ENCODE data around the gene RSRP1.
"Not testable (repeated sequence)": the region's sequence is repeated elsewhere in the genome, so short reads cannot be mapped to it uniquely, and the experiment has no call there.

Gene RSRP1

DNA sequence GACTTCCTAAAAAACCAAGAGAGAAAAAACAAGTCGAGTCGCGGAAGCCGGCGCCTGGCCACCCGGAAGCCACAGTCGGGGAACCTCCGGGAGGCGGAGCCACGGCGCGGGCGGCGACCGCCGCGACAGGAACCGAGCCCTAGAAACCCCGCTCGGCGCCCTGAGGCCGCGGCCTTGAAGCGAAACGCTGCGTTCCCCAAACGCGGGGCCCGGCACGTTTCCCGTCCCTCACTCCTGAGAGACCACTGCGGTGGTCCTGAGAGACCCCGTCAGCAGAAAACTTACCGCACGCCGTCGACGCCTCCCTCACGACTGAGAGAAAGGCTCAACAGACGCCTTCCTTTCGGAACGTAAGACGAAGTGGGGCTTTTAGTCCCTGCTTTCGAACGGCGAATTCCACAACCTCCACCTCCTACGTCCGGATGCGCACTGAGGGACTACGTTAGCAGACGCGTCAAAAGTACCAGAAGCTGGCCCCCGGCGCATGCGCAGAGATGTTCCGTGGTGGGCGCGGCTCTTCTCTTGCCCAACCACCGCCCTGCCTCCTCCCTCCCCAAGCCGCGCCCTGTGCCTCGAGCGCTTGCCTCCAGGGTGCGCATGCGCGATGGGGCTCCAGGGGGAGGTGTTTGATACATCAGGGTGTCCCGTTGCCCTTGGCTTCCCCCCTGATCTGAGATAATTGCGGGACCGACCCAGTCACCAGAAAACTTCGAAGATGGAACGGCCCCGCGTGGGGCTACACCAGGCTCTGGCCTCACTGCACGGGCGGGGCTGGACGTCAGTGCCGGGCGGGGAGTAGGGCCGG lies at the start of gene RSRP1:
RSRP1 (minus strand) TSS at position 431 of the 805 bp plus-strand sequence. CDS start 491 bp downstream, outside the sequence.
- DNase-seq, result peak; percentile 95

DNA sequence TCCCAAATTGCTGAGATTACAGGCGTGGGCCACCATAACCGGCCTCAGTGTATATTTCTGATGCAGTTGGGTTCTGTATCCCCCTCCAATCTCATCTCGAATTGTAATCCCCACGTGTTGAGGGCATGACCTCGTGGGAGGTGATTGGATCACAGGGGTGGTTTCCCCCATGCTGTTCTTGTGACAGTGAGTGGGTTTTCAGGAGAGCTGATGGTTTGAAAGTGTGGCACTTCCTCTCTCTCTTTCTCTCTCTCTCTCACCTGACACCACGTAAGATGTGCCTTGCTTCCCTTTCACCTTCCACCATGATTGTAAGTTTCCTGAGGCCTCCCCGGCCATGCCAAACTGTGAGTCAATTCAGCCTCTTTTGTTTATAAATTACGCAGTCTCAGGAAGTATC lies 49.2 kb upstream of the RSRP1 start:
- DNase-seq, result not testable (repeated sequence)

GRCh38 chr1:25294889-25295826 lies 47.9 kb upstream of the RSRP1 start:
- DNase-seq, result not testable (repeated sequence)

DNA sequence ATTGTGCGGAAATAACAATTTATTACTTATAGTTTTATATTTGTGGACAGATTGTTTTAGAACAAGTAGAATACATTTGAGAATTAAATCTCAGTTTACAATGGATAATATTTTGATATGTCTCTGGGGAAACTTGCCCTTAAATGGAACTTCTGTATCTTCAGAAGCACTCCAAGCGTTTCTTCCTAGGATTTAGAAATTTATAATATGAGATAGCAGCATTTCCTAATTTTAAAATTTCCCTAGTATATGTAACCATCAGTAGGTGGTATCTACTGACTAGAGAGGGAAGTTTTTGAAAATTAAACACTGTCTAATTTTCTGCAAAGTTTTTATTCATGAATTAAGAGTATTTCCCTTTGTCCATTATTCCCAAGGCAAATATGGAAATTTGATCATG lies 46.2 kb upstream of the RSRP1 start:
- DNase-seq, result not testable (repeated sequence)

GRCh38 chr1:25290043-25290442 lies 42.8 kb upstream of the RSRP1 start:
- DNase-seq, result not testable (repeated sequence)

DNA sequence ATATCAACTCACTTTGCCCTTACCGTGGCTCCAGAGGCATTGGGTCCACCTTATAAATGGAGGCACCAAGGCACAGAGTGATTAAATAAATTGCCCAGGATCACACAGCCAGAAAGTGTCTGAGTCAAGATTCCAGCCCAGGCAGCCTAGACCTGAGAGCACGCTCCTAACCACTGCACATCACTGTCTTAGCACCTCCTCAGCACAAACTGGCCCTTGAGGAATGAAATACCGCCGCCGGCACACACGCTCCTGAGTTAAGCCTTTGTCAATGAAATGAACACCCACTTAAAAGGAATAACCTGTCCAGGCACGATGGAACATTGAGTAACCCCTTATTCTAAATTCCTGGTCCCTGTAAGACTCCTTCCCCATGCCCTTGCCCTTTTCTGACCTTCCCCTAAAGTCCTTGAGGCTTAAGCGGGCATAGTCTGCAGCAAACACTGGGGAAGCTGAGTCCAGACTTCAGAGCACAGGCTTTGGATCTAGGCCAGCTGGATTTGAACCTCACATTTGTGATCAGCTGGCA lies 41.4 kb upstream of the RSRP1 start:
- not testable (repeated sequence) for DNase-seq

DNA sequence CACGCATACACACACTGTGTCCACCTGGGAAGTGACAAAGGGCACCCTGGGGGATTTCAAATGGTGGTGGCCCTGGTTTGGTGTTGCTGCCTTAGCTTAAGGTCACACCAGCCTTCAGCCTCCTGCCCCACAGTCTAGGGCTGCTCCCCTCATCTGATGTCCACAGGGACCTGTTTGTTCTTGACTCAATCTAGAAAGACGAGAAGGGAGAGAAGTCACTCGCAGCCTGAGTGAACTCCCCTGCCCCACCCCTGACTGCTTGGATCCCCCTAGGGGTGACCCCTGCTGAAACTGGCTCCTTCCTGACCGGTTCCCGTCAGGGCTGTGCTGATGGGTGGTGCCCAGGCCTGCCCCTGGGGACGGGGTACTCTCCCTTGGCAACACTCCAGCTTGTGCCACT lies 39.9 kb upstream of the RSRP1 start:
- DNase-seq, result not testable (repeated sequence)

DNA sequence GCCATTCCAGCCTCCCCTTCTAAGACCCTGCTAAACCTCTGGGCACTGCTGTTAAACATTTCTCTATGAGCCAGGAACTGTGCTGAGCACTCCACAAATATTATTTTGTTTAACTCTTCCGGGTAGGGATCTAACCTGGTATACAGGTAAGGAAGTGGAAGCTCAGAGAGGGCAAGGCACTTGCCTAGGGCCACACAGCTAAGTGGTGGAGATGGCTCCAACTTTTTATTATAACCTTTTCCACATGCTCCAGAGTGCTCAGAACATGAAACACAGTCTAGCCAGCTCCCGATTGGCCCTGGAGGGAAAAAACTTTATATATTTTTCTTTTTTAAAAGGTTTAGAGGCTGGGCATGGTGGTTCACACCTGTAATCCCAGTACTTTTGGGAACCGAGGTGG lies 38.6 kb upstream of the RSRP1 start:
- DNase-seq, result not testable (repeated sequence)

GRCh38 chr1:25279693-25280111 lies 32.4 kb upstream of the RSRP1 start:
- not testable (repeated sequence) for DNase-seq

- not testable (repeated sequence) for DNase-seq
Measured at GRCh38 chr1:25278790-25279189, 31.5 kb upstream of the RSRP1 start.

GRCh38 chr1:25278358-25278757 lies 31.1 kb upstream of the RSRP1 start:
- not testable (repeated sequence) for DNase-seq

- DNase-seq, result not testable (repeated sequence)
Measured at GRCh38 chr1:25277295-25277694, 30.0 kb upstream of the RSRP1 start.

- DNase-seq, result not testable (repeated sequence)
Measured at GRCh38 chr1:25275648-25276047, 28.4 kb upstream of the RSRP1 start.

- not testable (repeated sequence) for DNase-seq
Measured at GRCh38 chr1:25272238-25272637, 25.0 kb upstream of the RSRP1 start, which contains the start of gene RHD. Gene RHD, plus strand, starts transcription at chr1:25272509. Its CDS starts 39 bp downstream, at chr1:25272548.

DNA sequence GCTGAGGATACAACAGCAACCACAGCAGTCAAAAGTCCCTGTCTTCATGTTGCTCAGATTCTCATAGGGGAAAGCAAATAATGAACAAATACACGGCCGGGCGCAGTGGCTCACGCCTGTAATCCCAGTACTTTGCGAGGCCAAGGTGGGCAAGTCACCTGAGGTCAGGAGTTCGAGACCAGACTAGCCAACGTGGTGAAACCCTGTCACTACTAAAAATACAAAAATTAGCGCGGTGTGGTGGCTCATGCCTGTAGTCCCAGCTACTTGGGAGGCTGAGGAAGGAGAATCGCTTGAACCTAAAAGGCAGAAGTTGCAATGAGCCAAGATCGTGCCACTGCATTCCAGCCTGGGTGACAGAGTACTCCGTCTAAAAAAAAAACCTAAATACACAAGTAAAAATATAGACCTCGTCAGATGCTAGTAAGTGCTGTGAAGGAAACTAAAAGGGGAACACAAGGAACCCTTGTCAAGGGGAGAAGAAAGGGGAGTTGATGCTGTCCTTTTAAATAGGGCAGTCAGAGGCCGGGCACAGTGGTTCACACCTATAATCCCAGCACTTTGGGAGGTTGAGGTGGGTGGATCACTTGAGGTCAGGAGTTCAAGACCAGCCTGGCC lies 21.0 kb upstream of the RSRP1 start:
- DNase-seq, result not testable (repeated sequence)

DNA sequence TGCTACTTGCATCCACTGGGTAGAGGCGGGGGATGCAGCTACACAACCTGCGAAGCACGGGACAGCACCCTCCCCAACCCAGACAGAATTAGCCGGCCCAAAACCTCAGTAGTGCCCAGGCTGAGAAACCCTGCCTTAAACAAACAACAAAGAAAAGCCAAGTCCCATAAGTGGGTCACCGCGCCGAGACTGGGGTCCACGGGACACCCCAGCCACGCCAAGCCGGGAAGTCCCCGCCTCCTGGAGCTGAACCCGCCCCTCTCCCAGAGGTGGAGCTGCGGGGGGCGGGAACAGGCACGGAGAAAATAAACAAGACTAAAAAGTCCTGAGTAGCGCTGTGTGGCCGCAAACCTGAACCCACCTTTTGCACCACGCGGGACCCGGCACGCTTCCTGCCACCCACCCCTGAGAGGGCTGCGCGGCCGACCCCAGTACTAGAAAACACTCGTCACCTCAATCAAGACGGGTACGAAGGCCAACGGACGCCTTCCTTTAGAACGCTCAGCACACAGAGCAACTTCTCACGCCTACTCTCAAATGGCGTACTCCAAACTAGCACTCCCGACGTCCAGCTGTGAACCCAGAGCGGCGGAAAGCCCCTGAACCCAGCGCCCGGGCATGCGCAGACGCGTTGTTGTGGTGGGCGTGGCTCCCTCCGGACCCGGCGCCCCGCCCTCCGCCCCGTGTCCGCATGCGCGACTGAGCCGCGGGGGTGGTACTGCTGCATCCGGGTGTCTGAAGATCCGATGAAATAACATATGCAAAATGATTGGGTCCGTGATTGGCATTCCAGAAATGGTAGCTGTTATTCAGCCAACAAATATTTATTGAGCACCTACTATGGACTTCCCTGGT lies 20.3 kb upstream of the RSRP1 start:
- DNase-seq, result peak; percentile 67 to 79

- DNase-seq, result peak in 1 of 2 experiments; percentile 18
Measured at GRCh38 chr1:25266554-25267287, 19.5 kb upstream of the RSRP1 start.

GRCh38 chr1:25260336-25260735 lies 13.1 kb upstream of the RSRP1 start:
- not testable (repeated sequence) for DNase-seq

GRCh38 chr1:25259813-25260212 lies 12.6 kb upstream of the RSRP1 start:
- not testable (repeated sequence) for DNase-seq

DNA sequence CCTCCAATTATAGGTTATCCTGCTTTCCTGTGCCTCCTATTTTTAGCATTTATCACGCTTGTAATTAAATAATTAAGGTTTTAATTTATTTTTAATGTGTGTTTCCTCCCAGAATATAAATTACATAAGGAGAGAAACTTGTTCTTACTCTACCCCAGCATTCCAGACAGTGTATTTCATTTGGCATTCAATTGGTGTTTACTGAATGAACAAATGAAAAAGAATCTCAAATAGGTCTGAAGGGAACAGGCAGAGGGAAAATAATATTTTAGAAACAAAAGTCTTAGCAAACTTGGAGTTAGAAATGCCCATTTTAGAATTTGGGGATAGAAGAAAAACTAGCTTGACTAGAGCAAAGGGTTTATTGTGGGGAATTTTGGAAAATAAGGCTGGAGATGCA lies 9.9 kb upstream of the RSRP1 start:
- no peak for DNase-seq

DNA sequence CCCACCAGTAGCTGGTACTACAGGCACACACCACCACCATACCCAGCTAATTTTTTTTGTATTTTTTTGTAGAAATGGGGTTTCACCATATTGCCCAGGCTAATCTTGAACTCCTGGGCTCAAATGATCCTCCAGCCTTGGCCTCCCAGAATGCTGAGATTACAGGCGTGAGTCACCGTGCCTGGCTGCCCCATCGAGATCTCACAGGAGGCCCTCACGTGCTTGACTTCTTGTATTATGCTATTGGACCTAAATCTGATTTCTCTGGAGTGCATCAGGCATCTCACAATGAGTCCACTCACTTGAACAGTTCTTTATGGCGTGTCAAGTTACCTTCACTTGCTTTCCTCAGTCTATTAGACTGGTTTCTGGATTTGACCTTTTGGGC lies 9.3 kb upstream of the RSRP1 start:
- DNase-seq, result no peak

Measured in Kasumi-1 (cell line).